ENCODE results near the gene DCC.

The DCC gene

DNA sequence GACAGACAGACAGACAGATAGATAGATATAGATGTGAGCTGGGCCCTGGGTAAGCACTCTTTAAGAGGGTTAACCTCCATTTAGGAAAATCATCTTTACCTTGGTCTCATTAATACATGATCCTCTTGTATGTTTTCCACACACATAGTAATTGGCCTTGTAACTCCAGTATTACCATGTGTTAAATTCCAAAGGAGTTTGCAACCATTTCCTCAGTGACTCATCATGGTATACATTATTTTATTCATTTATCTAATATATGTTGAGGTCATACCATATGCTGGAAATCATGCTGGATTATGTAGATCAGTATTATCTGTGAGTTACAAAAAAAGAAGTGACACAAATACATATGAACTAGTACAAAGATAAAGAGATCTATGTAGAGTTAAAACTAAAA lies 504.3 kb downstream of the DCC start:
- no peak for DNase-seq

GRCh38 chr18:52845036-52845435 lies 505.0 kb downstream of the DCC start:
- DNase-seq = no peak

GRCh38 chr18:52850031-52850560 lies 510.1 kb downstream of the DCC start:
- no peak for DNase-seq

GRCh38 chr18:52861558-52861957 lies 521.6 kb downstream of the DCC start:
- DNase-seq = no peak

DNA sequence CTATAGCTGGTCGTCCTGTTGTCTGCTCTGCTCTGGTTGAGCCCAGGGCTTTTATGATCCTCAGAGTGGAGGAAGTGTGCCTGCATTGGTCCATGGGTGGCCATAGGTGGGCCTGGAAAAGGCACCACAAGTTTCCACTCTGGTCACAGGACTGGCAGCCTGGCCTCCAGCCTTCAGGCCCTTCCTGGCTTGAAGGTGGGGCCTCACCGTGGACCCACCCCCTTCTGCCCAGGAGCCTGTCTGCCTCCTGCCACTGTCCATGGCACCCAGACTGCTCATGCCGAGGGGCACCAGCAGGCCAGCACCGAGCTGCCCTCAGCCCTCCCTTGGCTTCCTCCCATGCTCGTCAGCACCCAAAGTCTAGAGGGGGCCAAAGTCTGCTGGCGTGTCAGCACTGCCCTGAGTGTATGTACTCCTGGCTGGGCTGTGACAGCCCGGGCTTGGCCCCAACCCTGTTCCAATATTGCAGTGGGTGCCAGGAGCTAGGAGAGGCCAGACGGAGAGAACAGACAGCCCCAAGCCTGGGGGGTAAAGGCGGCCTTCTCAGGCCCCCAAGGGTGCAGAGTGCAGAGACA lies 529.4 kb downstream of the DCC start:
- DNase-seq = no peak

DNA sequence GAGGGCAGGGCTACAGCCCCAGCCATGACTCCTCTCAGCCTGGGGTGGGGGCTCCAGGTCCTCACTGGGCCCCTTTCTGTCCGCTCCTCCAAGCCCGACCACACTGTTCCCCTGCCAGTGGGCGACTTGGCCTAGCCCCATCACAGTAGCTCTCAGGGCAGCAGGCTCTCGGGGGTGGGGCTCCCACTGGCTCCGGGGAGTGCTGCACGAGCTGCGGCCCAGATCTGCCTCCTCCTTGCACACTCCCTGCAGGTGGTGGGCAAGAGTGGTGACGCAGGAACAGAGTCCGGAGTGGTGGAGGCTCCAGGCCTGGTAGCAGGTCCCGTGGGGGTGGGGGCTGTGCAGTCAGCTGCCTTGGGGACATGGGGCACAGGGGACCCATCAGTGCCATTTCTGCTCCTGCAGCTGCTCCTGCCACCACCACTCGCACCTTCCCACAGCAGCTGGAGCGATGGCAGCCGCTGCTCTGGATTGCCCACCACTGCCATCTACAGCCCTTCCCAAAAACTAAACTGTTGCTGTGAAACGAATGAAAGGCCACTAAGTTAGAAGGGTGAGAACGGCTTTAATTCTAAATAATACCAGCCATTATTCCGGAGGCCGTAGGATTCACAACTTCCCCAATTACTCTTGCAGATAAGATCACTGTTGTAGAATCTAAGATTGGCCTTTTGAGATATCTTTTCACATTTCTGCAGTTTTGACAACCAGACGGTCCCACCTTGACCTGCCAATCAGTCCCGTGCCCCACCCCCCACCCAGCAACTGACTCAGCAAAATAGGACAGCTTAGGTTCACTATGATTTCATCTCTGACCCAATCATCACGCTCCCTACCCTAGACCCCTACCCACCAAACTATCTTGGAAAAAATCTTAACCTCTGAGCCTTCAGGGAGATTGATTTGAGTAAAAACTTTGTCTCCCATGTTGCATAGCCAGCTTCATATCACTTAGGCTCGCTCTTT lies 530.2 kb downstream of the DCC start:
- DNase-seq = no peak

DNA sequence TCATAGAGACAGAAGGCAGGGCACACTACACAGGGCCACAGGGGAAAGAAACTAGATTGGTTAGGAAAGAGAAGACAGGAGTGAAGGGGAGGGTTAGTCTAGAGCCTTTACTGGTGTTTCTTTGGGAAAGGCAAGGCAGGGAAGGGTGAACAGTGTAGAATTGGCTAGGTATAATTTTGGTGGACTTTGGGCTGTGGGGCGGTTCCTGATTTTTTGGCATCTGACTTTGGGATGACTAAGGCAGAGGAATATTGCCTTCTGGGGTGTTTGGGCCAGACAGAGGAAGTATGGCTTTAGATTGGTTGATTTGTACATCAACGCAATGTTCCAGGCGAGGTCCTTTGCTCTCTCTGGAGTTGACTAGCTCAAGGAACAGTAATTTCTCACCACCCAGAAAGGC lies 534.8 kb downstream of the DCC start:
- DNase-seq = no peak

DNA sequence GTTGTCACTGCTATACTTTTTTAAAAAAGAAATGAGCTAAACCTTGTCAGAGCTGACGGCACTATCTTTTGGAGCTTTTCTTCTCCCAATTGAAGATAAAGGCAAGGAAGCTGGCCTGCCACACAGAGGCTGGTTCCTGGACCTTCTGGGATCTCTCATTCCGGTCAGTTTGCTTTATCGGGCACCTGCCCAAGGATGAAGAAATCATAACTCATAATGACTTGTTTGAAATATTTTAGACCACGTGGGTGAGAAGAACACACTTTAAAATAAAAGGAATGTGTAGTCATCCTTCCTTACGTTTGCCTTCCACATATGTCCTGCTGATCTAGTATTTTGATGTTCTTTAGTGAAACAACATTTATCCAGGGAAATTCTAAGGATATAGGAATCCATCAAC lies 535.7 kb downstream of the DCC start:
- no peak for DNase-seq

DNA sequence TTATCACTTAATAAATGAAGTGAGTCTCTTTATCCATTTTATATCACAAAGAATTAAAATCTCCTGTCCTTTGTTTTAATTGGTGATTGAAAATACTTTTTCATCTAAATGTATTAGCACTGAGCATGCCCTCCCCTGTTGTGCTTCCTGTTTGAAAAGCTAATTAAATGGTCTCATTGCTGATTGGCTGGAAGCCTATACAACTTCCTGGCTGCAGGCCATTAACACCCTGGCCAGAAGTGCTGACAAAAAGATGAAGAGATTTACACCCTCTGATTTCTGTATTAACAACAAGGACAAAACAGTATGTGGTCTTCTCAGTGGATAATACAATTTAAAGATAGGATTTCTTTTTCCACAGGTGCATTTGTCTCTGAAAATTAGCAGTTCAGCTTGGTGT lies 548.0 kb downstream of the DCC start:
- DNase-seq = peak; percentile 86

DNA sequence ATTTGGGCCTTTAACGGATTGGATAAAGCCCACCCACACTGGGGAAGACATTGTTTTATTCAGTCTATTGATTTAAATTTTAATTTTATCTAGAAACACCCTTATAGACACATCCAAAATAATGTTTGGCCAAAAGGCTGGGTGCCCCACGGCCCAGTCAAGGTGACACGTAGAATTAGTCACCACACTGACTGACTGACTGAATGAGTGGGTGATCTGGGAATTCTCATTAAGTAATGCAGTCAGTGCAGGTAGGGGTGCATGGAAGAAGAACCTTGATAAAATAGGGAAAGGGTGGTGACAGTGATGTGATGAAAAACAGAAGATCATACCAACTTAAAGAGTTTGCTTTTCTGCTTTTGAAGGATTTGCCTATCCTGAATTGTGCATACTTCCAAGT lies 554.8 kb downstream of the DCC start:
- no peak for DNase-seq

DNA sequence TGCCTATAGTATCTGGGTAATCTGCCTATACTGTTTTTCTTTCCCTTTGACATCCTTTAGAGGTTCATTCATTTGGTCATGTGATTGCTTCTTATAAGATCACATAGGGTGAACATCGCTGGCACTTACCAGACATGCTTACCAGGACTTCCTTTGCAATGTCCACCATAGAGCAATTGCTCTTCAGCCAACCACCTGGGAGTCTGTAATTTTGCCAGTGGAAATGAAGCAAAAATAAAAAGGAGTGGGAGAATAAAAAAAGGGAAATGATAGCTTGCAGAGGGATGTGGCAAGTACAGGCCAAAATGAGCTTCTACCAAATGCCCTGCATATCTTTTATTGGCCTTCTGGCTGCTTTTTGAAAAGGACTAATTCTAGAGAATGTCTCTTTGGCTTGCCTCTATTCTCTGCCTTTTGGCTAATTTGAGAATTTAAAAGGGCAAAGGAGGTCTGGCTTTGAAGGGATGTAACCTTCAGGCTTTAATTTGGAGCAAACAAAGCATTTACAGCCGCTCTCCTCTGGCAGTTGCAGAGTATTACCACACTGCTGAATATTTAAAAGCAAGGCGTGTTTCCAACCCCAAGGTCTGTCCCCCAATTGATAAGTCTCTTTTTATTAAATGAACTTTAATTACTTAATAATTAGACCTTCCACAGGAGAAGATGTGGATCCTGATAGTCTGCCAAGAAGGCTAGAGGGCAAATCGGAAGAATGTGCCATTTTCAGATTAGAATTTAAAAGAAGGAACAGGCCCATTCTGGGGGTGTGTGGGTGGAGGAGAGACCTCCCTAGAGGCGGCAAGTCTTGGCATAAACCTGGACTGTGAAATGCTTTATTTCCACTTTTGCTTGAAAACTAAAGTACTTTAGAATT lies 557.9 kb downstream of the DCC start:
- DNase-seq = no peak

- no peak for DNase-seq
Observed at GRCh38 chr18:52898485-52899058, 558.6 kb downstream of the DCC start.

GRCh38 chr18:52902188-52902587 lies 562.2 kb downstream of the DCC start:
- no peak for DNase-seq

GRCh38 chr18:52903857-52904256 lies 563.9 kb downstream of the DCC start:
- DNase-seq = peak; percentile 9

GRCh38 chr18:52907543-52908308 lies 567.7 kb downstream of the DCC start:
- no peak for DNase-seq

DNA sequence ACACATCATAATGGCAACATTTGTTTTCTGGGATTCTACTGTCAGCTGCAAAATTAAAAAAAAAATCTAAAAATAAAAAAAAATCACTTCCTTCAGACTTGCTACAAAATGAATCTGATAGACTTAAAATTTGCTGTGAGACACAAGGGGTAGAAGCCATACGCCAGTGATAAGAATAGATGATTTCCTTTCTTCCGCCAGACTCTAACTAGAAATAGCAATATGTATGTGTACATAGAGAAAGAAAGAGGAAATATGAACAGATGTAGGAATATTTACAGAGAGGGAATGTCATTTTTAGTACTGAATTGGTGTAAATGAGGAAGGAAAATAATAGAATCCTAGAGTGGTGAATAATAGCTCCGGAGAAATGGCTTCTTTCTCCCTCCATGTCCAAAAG lies 574.2 kb downstream of the DCC start:
- no peak for DNase-seq

GRCh38 chr18:52920665-52921064 lies 580.7 kb downstream of the DCC start:
- no peak for DNase-seq

GRCh38 chr18:52933356-52933755 lies 593.4 kb downstream of the DCC start:
- DNase-seq = no peak

DNA sequence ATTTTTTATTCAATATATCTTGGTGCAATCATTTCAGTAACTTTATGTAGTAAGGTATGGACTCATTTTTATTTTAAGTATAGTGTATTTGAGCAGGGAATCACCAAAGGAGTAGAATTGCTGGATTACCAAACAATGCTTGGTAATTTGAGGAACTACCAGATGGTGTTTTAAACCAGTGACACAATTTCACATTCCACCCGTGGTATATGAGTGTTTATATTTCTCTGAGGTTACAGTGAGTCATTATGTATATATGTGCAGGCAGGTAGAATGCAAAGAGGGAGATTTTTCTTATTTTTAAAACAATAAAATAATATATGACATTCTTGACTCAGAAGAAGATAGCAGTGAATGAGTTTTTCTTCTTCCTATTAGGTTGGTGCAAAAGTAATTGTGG lies 596.9 kb downstream of the DCC start:
- no peak for DNase-seq

DNA sequence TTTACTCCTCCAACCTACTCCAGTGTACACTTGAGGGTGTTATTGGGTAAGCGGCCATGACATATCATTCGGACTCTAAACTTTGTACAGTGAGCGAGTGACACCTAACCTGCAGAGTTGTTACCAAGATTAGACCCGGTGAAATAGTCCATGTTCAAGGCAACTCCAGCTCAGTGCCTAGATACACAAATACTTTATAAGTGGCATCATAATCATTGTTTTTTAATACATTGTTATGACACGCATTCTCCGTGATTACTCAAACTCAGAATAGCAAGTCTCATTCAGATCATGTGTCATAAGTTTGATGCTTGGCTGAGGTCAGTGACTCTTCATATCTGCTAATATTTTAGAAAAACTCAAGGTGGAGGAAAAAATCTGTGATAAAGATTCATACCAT lies 597.8 kb downstream of the DCC start:
- DNase-seq = no peak

DNA sequence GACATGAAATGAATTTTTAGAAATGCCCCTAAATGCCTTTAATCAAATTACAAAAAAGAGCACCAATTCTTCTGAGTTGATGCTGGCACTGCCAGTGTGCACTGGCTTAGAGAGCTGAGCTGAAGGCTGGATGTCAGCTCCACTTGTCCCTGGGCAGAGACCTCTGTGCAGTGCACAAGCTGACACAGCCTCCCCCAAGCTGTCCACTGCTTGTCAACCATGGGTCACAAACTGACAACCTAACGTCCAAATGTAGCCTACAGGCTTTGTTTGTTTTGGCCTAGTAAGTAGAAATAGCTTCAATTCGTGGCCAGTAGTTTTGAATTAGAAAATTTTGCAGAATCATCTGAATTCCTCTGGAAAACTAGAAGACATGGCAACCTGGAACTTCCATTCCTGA lies 605.6 kb downstream of the DCC start:
- DNase-seq = no peak

DNA sequence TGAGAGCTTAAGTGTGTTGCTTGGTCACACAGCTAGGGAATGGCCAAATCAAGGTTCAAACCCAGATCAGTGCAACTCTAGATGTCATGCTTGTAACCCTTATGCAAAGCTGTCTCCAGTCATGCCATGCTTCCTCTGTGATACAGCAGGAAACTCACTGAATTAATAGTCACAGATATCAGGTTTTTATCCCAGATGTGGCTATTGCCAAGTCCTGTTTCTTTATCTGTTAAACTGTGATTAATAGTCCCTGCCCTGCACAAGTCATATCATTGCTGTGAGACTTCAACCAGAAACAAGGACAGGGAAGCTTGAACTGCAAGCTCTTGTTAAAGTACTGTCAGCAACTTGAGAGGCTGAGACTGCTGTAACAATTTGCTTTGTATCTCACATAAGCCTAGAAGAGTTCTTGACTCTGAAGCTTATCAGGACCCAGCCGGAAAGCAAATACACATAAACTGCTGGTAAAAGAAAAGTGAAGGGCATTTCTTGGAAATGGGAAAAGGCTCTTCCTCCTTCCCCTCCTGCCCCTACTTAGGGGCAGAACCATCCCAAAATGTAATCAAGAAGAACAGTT lies 609.0 kb downstream of the DCC start:
- no peak for DNase-seq

Measured in NCI-H1417 treated with DMSO at 0.1 percent for 48 hours (cell line).